A673 (cell line): ENCODE data around the gene RBBP5.

Experiments used
- CTCF ChIP-seq: fragments of 300-800, 200-600 bp; sonication (generic); conservative IDR thresholded peaks from 2 replicates; pipeline ENCODE4 v1.5.1; 2017; ENCODE audit warnings: low read depth, mild to moderate bottlenecking, antibody characterized with exemption, low read length, moderate library complexity, mixed read lengths
- EZH2 ChIP-seq: fragments of 200-600 bp; sonication (generic); IDR thresholded peaks from 2 replicates; pipeline ENCODE4 v1.6.1; 2017; ENCODE audit warnings: borderline replicate concordance, low read depth, mild to moderate bottlenecking, mixed read lengths, antibody characterized with exemption, low read length; ENCODE audit not compliant: poor library complexity, severe bottlenecking

GRCh38 chr1:205088341-205088740, 33.4 kb downstream of the RBBP5 start:
- no peak for TF ChIP-seq CTCF
- no peak for TF ChIP-seq EZH2
